GM21390 (cell line): ENCODE data around the gene SCGB1D1.
"Not testable (repeated sequence)": the region's sequence is repeated elsewhere in the genome, so short reads cannot be mapped to it uniquely, and the experiment has no call there.

Source experiments
- ATAC-seq: cut with Tn5 transposase; IDR thresholded peaks from one replicate; pipeline ENCODE4 v1.9.1; 2021; ENCODE audit not compliant: unreplicated experiment

The SCGB1D1 gene

DNA sequence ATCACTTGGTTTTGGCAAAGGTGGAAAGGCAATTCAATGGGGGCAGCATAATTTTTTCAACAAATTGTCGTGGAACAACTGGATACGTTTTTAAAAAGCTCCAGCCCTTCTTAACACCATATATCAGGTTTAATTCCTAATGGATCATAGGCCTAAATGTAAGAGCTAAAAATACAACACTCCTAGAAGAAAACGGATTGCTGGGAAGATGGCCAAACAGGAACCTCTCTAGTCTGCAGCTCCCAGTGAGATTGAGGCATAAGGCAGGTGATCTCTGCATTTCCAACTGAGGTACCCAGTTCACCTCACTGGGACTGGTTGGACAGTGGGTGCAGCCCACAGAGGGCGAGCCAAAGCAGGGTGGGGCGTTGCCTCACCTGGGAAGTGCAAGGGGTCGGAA lies 32.4 kb upstream of the SCGB1D1 start:
- ATAC-seq: no peak

DNA sequence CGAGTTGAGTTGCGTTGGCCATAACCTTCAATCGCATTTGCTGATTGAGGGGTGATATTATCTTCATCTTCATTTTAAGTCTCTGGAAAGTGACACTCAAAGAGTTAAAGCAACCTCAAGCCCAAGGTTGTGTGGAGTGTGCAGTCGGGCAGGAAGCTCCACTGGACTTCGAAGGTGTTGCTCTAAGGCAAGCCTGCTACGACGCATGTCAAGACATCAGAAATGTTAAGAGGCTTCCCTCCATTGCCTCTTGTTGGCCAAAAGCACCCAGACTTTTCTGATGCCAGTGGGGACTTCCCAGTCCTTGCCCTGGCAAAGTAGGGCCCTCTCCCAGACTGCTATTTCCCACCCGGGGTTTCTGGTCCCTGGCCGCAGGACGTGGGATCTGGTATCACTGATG lies 23.6 kb upstream of the SCGB1D1 start:
- no peak for ATAC-seq

GRCh38 chr11:62169448-62169847 lies 20.6 kb upstream of the SCGB1D1 start:
- ATAC-seq: no peak

GRCh38 chr11:62169935-62170334 lies 20.1 kb upstream of the SCGB1D1 start:
- ATAC-seq: no peak

DNA sequence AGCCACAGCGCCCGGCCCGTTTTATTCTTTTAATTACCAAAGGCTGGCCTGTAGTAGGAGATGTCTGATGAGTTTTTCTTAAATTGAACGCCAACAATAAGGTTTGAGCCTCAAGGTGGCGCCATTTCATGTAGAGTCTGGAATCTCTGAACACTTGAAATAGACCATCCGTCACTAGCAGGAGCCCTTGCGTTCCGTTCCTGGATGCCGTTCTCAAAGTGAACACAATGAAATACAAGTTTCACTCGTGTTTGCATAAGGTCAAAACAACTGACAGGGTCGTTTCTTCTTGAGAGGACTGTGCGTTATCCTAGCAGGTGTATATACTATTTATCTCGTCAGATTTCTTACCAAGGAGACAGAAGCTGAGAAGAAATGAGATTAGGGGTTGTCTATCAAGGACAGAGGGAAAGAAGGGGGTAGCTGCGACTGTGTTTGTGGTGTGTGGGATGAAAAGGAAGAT lies 18.7 kb upstream of the SCGB1D1 start:
- no peak for ATAC-seq

DNA sequence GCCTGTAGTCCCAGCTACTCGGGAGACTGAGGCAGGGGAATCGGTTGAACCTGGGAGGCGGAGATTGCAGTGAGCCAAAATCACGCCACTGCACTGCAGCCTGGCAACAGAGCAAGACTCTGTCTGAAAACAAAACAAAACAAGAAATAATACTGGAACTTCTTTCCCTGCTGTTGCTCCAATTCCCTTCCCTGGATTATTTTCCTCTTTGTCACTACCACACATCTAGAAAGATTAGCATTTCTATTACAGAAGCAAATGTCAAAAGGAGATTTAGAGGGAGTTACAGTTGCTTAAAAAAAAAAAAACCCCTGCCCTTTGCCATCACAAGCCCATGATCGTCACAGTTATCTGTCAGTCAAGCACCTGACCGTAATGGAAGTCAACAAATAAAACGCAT lies 17.7 kb upstream of the SCGB1D1 start:
- ATAC-seq: no peak

DNA sequence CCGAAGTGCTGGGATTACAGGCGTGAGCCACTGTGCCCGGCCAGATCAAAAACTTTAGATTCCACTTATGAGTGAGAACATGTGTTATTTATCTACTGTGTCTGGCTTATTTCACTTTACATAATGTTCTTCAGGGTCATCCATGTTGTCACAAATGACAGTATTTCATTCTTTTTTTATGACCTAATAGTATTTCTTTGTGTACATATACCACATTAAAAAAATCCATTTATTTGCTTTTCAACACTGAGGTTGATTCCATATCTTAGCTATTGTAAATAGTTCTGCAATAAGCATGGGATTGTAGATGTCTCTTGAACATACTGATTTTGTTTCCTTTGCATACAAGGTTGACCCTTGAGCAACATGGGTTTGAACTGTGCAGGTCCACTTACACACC lies 13.2 kb upstream of the SCGB1D1 start:
- ATAC-seq: no peak

DNA sequence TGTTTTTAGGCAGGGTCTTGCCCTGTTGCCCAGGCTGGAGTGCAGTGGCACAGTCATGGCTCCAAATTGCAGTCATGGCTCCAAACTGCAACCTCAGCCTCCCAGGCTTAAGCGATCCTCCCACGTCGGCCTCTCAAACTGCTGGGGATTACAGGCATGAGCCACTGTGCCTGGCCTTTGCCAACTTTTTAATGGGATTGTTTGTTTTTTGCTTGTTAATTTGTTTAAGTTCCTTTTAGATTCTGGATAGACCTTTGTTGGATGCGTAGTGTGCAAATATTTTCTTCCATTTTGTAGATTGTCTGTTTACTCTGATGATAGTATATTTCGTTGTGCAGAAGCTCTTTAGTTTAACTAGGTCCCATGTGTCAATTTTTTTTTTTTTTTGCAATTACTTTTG lies 10.0 kb upstream of the SCGB1D1 start:
- no peak for ATAC-seq

- ATAC-seq: no peak
Observed at GRCh38 chr11:62181097-62181496, 8.9 kb upstream of the SCGB1D1 start.

DNA sequence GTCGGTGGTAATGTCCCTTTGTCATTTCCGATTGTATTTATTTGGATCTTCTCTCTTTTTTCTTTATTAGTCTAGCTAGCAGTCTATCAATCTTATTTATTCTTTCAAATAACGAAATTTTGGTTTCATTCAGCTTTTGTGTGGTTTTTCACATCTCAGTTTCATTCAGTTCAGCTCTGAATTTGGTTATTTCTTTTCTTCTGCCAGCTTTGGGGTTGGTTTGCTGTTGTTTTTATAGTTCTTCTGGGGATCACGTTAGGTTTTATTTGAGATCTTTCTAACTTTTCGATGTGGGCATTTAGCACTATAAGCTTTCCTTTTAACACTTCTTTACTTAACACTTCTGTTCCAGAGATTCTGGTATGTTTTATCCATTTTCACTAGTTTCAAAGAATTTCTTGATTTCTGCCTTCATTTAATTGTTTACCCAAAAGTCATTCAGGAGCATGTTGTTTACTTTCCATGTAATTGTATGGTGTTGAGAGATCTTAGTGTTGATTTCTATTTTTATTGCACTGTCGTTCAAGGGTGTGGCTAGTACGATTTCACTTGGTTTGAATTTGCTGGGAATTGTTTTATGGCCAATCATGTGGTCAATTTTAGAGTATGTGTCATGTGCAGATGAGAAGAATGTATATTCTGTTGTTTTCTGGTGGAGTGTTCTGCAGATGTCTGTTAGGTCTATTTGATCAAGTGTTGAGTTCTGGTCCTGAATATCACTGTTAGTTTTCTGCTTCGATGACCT lies 7.7 kb upstream of the SCGB1D1 start:
- no peak for ATAC-seq

- ATAC-seq: no peak
Observed at GRCh38 chr11:62186195-62186594, 3.8 kb upstream of the SCGB1D1 start.

GRCh38 chr11:62193952-62194351 lies 3.9 kb downstream of the SCGB1D1 start:
- ATAC-seq: no peak

- not testable (repeated sequence) for ATAC-seq
Observed at GRCh38 chr11:62195010-62195409, 5.0 kb downstream of the SCGB1D1 start.

- ATAC-seq: no peak
Observed at GRCh38 chr11:62195945-62196344, 5.9 kb downstream of the SCGB1D1 start.

- ATAC-seq: not testable (repeated sequence)
Observed at GRCh38 chr11:62197400-62197799, 7.4 kb downstream of the SCGB1D1 start.

DNA sequence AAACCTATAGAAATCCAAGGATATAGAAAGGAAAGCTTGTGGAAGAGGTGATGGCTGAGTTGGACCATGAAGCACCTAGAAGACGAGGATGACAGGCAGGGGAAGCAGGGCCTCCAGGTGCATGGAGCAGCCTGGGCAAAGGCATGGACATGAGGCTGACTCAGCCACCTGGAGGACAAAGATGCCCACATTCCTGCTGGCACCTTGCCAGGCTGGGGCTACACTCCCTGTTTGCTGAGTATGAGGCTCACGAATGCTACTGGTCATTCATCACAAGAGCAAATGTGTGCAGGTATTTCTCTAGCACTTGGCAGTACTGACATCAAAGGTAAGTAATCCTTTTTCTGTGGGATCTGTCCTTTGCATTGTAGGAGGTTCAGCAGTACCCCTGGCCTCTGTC lies 11.4 kb downstream of the SCGB1D1 start:
- no peak for ATAC-seq

DNA sequence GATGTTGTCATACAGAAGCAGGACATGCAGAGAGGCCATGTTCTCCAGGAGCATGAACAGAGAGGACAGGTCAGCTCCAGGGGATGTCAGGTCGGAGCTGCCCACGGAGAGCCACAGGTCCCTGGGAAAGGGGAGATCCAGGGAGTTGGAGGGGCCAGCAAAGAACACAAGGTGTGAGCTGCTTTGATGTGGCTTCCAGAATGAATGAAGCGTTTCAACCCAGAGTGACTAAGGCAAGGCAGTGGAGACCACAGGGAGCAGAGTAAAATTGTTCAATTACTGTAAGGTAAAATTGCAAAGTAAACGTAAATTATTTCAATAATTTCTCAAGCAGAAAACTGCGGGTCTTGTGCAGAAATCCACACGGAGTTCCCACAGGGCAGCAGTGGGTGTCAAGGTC lies 12.9 kb downstream of the SCGB1D1 start:
- no peak for ATAC-seq

DNA sequence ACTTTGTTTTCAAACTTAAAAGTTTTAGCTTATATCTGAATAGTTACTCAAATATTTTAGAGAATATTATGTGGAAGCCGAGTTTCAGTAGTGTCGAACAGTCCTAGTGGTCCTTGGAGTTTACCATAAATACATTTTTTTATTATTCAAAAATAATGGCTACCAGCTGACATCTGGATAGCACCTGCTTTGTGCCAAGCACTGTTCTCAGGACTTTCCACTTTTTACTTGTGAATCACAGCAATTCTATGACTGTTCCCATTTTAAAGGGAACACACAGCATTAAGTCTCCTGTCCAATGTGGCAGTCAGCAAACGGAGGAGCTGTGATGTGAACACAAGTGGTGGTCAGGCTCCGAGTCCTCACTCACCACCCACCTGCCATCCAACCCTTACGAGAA lies 14.4 kb downstream of the SCGB1D1 start:
- ATAC-seq: no peak

GRCh38 chr11:62205441-62205840 lies 15.4 kb downstream of the SCGB1D1 start:
- no peak for ATAC-seq

DNA sequence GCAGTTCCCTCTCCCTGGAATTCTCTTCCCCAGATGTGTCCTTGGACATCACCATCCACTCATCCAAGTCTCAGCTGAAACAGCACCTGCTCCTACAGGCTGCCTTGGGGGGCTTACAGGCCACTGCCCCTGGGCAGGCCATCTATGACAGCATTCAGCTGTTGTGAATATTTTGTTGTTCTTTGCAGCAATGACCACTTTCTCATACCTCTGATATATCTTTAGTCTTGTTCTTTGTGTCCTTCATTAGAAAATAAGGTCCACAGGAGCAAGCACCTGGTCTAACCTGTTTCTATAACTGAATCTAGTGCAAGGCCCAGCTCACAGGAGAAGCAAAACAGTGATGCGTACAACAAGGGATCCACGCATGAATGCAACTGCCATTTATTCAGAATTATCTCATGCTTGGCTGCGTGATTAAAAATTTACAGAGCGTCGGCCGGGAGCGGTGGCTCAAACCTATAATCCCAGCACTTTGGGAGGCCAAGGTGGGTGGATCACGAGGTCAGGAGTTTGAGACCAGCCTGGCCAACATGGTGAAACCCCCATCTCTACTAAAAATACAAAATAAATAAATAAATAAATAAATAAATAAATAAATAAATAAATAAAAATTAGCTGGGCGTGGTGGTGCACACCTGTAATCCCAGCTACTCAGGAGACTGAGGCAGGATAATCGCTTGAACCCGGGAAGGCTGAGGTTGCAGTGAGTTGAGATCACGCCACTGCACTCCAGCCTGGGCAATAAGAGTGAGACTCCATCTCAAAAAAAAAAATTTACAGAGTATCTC lies 16.5 kb downstream of the SCGB1D1 start:
- not testable (repeated sequence) for ATAC-seq

- ATAC-seq: no peak
Observed at GRCh38 chr11:62208785-62209144, 18.7 kb downstream of the SCGB1D1 start.

GRCh38 chr11:62217191-62217748 lies 27.3 kb downstream of the SCGB1D1 start:
- ATAC-seq: no peak
